ENCODE data around the gene PPP1R12B. TPM values are rescaled to one million over a fixed set of nuclear protein-coding genes. Genes with fewer than 3 reads are reported as not detected.
"Not testable (repeated sequence)": the region's sequence is repeated elsewhere in the genome, so short reads cannot be mapped to it uniquely, and the experiment has no call there.

PPP1R12B gene
- total RNA-seq, 1 experiment from 2014 or later, result 13.1 TPM

GRCh38 chr1:202623075-202623474, 274.6 kb downstream of the PPP1R12B start:
- ATAC-seq, result no peak; the same call in 1 of the 2 replicates
- intact Hi-C loops (cut with micrococcal nuclease; ENCODE audit: unreplicated experiment), result no loop called here

GRCh38 chr1:202623476-202623875, 275.0 kb downstream of the PPP1R12B start:
- not testable (repeated sequence) for H3K27ac ChIP-seq (ENCODE audit: low read length)
- CTCF ChIA-PET, result interaction anchor here (0.6 to 0.7 kb wide), 2 partner anchors 81 to 435 kb away, joined by 3 to 4 read pairs; no protein-coding TSS in a partner anchor

More at GRCh38 chr1:202623075-202623474, 274.6 kb downstream of the PPP1R12B start:
- no peaks in the 10 kb centered on the region for H3K4me1 ChIP-seq (ENCODE audit: control insufficient read depth, insufficient read depth, low read length)
- H3K4me3 ChIP-seq (ENCODE audit: low read depth in 2 of 2, low read length in 2 of 2), result no peak overlapping the region
- no peaks in the 10 kb centered on the region for H3K36me3 ChIP-seq (ENCODE audit: control insufficient read depth, insufficient read depth, low read length)
- no peak for DNase-seq (ENCODE audit: low read depth, low spot score)
- H3K27ac ChIP-seq (ENCODE audit: low read length), result no peak overlapping the region
- in situ Hi-C loops (cut with HindIII; ENCODE audit: low pct_unique_long_range_greater_than_20kb, low sequenced_read_pairs), result no loop called here
- POLR2A ChIA-PET, result no interaction called here
- TF ChIP-seq REST (IDR thresholded peaks at IDR 0.05; ENCODE audit: insufficient read depth in 1 of 2, low read depth in 2 of 2, low read length in 1 of 2), result no peak
- no peak for TF ChIP-seq SIN3A (IDR thresholded peaks at IDR 0.05; ENCODE audit: borderline replicate concordance, insufficient read depth, low read depth, low read length)
- TF ChIP-seq POLR2AphosphoS5 (IDR thresholded peaks at IDR 0.05; ENCODE audit: low read depth, low read length), result no peak
- no peak for TF ChIP-seq CTCF (IDR thresholded peaks at IDR 0.05)
- TF ChIP-seq TCF7L2 (IDR thresholded peaks at IDR 0.05; ENCODE audit: low read depth, low read length), result no peak
- CTCF ChIA-PET, result interaction anchor here (0.6 to 0.7 kb wide), 2 partner anchors 81 to 434 kb away, joined by 3 to 4 read pairs; no protein-coding TSS in a partner anchor
- H3K9me3 ChIP-seq (ENCODE audit: control insufficient read depth, insufficient read depth, low read depth, low read length), result no peaks in the 10 kb centered on the region
- BruUV-seq (replicated peaks), result no TSS peak
- no peaks in the 10 kb centered on the region for H3K27me3 ChIP-seq (ENCODE audit: control insufficient read depth, insufficient read depth, low read length)

GRCh38 chr1:202624088-202624780, 275.7 kb downstream of the PPP1R12B start:
- in situ Hi-C loops (cut with HindIII; ENCODE audit: low pct_unique_long_range_greater_than_20kb, low sequenced_read_pairs) (no loop called here), intact Hi-C loops (cut with micrococcal nuclease; ENCODE audit: unreplicated experiment) (no loop called here)
- no peak overlapping the region for H3K27ac ChIP-seq (ENCODE audit: low read length)
- BruUV-seq (replicated peaks), result no TSS peak
- ChIA-PET POLR2A (no interaction called here), CTCF (no interaction called here)
- no peaks in the 10 kb centered on the region for H3K27me3 ChIP-seq (ENCODE audit: control insufficient read depth, insufficient read depth, low read length)
- H3K36me3 ChIP-seq (ENCODE audit: control insufficient read depth, insufficient read depth, low read length), result no peaks in the 10 kb centered on the region
- no peaks in the 10 kb centered on the region for H3K9me3 ChIP-seq (ENCODE audit: control insufficient read depth, insufficient read depth, low read depth, low read length)
- TF ChIP-seq SIN3A (IDR thresholded peaks at IDR 0.05; ENCODE audit: borderline replicate concordance, insufficient read depth, low read depth, low read length) (no peak), TCF7L2 (IDR thresholded peaks at IDR 0.05; ENCODE audit: low read depth, low read length) (no peak), CTCF (IDR thresholded peaks at IDR 0.05) (no peak), POLR2AphosphoS5 (IDR thresholded peaks at IDR 0.05; ENCODE audit: low read depth, low read length) (no peak), REST (IDR thresholded peaks at IDR 0.05; ENCODE audit: insufficient read depth in 1 of 2, low read depth in 2 of 2, low read length in 1 of 2) (no peak)
- DNase-seq (ENCODE audit: low read depth, low spot score) (no peak), ATAC-seq (no peak)
- no peaks in the 10 kb centered on the region for H3K4me1 ChIP-seq (ENCODE audit: control insufficient read depth, insufficient read depth, low read length)
- H3K4me3 ChIP-seq (ENCODE audit: low read depth in 2 of 2, low read length in 2 of 2), result no peak overlapping the region

More at GRCh38 chr1:202623476-202623875, 275.0 kb downstream of the PPP1R12B start:
- BruUV-seq (replicated peaks); DNase-seq (ENCODE audit: low read depth, low spot score); ATAC-seq; in situ Hi-C loops (cut with HindIII; ENCODE audit: low pct_unique_long_range_greater_than_20kb, low sequenced_read_pairs); H3K4me1 ChIP-seq (ENCODE audit: control insufficient read depth, insufficient read depth, low read length); intact Hi-C loops (cut with micrococcal nuclease; ENCODE audit: unreplicated experiment); POLR2A ChIA-PET; H3K36me3 ChIP-seq (ENCODE audit: control insufficient read depth, insufficient read depth, low read length); H3K9me3 ChIP-seq (ENCODE audit: control insufficient read depth, insufficient read depth, low read depth, low read length); H3K4me3 ChIP-seq (ENCODE audit: low read depth in 2 of 2, low read length in 2 of 2); H3K27me3 ChIP-seq (ENCODE audit: control insufficient read depth, insufficient read depth, low read length): not testable (repeated sequence)

Data from Panc1 (cell line).